ENCODE results near the gene TTC19. TPM values are rescaled to one million over a fixed set of nuclear protein-coding genes. Genes with fewer than 3 reads are reported as not detected.

The TTC19 gene
- polyA plus RNA-seq, 1 donor (not counting 4 experiments of a cell fraction or from before 2014, with no cell fraction given) = 14.3 TPM

- Histone ChIP-seq H3K27me3 (ENCODE audit: control insufficient read depth, extremely low read depth, insufficient read depth, low read length) (no peaks in the 10 kb centered on the region), H3K27ac (ENCODE audit: control insufficient read depth, insufficient read depth, low read length) (no peak overlapping the region), H3K4me2 (ENCODE audit: control insufficient read depth, extremely low read depth, insufficient read depth, low read depth, low read length) (no peak overlapping the region), H3K4me1 (ENCODE audit: control insufficient read depth, extremely low read depth, insufficient read depth, low read length) (no peaks in the 10 kb centered on the region), H3K9ac (ENCODE audit: control insufficient read depth, extremely low read depth, insufficient read depth, low read length) (no peak overlapping the region), H3K9me3 (ENCODE audit: control insufficient read depth, low read depth, low read length) (no peaks in the 10 kb centered on the region), H3K79me2 (ENCODE audit: control insufficient read depth, insufficient read depth, low read length) (no peaks in the 10 kb centered on the region), H4K20me1 (ENCODE audit: control insufficient read depth, extremely low read depth, insufficient read depth, low read length) (no peaks in the 10 kb centered on the region), H3K4me3 (ENCODE audit: control insufficient read depth in 2 of 3, extremely low read depth in 1 of 3, insufficient read depth in 2 of 3, low read depth in 1 of 3, low read length in 3 of 3) (no peak overlapping the region), H3K9me1 (ENCODE audit: control insufficient read depth, extremely low read depth, insufficient read depth, low read length) (no peaks in the 10 kb centered on the region), H3K36me3 (ENCODE audit: control insufficient read depth in 2 of 2, extremely low read depth in 1 of 2, insufficient read depth in 2 of 2, low read length in 2 of 2) (peaks cover 18 to 47% of the 10 kb centered on the region in 2 experiments), H2AFZ (ENCODE audit: control insufficient read depth, low read length) (no peak overlapping the region)
- no peak for DNase-seq (ENCODE audit: low read depth, low spot score)
- no peak for FAIRE-seq
- TF ChIP-seq EZH2 (IDR thresholded peaks at IDR 0.05; ENCODE audit: low read length) = no peak
- no peak for TF ChIP-seq CTCF (optimal IDR thresholded peaks at IDR 0.05 in 1 of 3, IDR thresholded peaks at IDR 0.05 in 1 of 3, conservative IDR thresholded peaks at IDR 0.05 in 1 of 3; ENCODE audit: extremely low read depth in 1 of 3, insufficient read depth in 2 of 3, low read length in 3 of 3)
- dilution Hi-C loops (cut with MboI; ENCODE audit: extremely low pct_ligation_motif_present, low sequenced_read_pairs) = no loop called here
Observed at GRCh38 chr17:16036261-16036660, 36.6 kb downstream of the TTC19 start.

GRCh38 chr17:16037636-16038035, 38.0 kb downstream of the TTC19 start:
- no peak overlapping the region for H2AFZ ChIP-seq (ENCODE audit: control insufficient read depth, low read length)
- no peak overlapping the region for H3K4me2 ChIP-seq (ENCODE audit: control insufficient read depth, extremely low read depth, insufficient read depth, low read depth, low read length)
- no peaks in the 10 kb centered on the region for H3K9me1 ChIP-seq (ENCODE audit: control insufficient read depth, extremely low read depth, insufficient read depth, low read length)
- no peak overlapping the region for H3K4me3 ChIP-seq (ENCODE audit: control insufficient read depth in 2 of 3, extremely low read depth in 1 of 3, insufficient read depth in 2 of 3, low read depth in 1 of 3, low read length in 3 of 3)
- no peaks in the 10 kb centered on the region for H3K79me2 ChIP-seq (ENCODE audit: control insufficient read depth, insufficient read depth, low read length)
- no peak overlapping the region for H3K9ac ChIP-seq (ENCODE audit: control insufficient read depth, extremely low read depth, insufficient read depth, low read length)
- no peaks in the 10 kb centered on the region for H3K4me1 ChIP-seq (ENCODE audit: control insufficient read depth, extremely low read depth, insufficient read depth, low read length)
- H4K20me1 ChIP-seq (ENCODE audit: control insufficient read depth, extremely low read depth, insufficient read depth, low read length) = no peaks in the 10 kb centered on the region
- TF ChIP-seq EZH2 (IDR thresholded peaks at IDR 0.05; ENCODE audit: low read length) (no peak), CTCF (optimal IDR thresholded peaks at IDR 0.05 in 1 of 3, IDR thresholded peaks at IDR 0.05 in 1 of 3, conservative IDR thresholded peaks at IDR 0.05 in 1 of 3; ENCODE audit: extremely low read depth in 1 of 3, insufficient read depth in 2 of 3, low read length in 3 of 3) (no peak)
- H3K36me3 ChIP-seq (ENCODE audit: control insufficient read depth in 2 of 2, extremely low read depth in 1 of 2, insufficient read depth in 2 of 2, low read length in 2 of 2) = peaks cover 16 to 46% of the 10 kb centered on the region in 2 experiments
- FAIRE-seq (no peak), DNase-seq (ENCODE audit: low read depth, low spot score) (no peak)
- H3K27me3 ChIP-seq (ENCODE audit: control insufficient read depth, extremely low read depth, insufficient read depth, low read length) = no peaks in the 10 kb centered on the region
- no peak overlapping the region for H3K27ac ChIP-seq (ENCODE audit: control insufficient read depth, insufficient read depth, low read length)
- no peaks in the 10 kb centered on the region for H3K9me3 ChIP-seq (ENCODE audit: control insufficient read depth, low read depth, low read length)
- dilution Hi-C loops (cut with MboI; ENCODE audit: extremely low pct_ligation_motif_present, low sequenced_read_pairs) = no loop called here
